Measurements from ENCODE around the gene TAMALIN.

Gene TAMALIN

DNA sequence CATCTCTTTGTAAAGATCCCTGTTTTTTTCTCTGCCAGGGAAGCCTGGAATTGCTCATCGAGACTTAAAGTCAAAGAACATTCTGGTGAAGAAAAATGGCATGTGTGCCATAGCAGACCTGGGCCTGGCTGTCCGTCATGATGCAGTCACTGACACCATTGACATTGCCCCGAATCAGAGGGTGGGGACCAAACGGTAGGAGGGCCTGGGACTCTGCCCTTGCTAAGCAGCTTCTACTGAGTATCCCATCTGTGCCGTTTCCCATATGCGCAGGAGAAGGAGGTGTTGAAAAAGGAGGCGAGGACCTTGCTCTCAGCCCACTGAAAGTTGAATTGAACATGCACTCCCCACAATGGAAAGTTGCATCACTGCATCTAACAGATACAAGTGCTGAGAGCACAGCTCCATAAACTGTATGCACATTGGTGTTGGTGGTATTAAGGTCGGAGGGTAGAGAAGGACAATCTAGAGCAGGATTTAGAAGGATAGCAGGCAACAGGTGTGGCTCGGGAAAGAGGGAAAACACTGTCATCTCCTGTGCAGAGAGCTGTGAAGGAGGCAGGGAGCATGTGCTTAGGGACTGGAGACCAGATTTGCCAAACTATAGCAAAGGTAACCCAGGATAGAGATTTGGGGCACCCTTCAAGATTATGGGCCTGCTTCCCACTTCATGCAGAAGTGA lies 21.5 kb upstream of the TAMALIN start:
- DNase-seq, result no peak

- no peak for DNase-seq
Observed at GRCh38 chr12:51986834-51987233, 19.9 kb upstream of the TAMALIN start.

DNA sequence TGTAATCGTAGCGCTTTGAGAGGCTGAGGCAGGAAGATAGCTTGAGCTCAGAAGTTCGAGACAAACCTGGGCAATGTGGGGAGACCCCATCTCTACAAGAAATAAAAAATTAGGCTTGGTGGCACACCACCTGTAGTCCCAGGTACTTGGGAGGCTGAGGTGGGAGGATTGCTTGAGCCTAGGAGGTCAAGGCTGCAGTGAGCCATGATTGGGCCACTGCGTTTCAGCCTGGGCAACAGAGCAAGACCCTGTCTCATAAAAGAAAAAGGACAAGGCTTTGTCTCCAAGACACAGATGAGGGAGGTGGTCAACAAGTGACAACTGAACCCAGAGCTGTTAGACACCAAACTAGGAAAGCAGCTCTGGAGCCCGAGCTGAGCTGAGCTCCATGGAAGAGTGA lies 14.5 kb upstream of the TAMALIN start:
- no peak for DNase-seq

GRCh38 chr12:51994539-51994820 lies 12.3 kb upstream of the TAMALIN start:
- no peak for DNase-seq

GRCh38 chr12:51994959-51995358 lies 11.8 kb upstream of the TAMALIN start:
- DNase-seq, result peak; percentile 24

DNA sequence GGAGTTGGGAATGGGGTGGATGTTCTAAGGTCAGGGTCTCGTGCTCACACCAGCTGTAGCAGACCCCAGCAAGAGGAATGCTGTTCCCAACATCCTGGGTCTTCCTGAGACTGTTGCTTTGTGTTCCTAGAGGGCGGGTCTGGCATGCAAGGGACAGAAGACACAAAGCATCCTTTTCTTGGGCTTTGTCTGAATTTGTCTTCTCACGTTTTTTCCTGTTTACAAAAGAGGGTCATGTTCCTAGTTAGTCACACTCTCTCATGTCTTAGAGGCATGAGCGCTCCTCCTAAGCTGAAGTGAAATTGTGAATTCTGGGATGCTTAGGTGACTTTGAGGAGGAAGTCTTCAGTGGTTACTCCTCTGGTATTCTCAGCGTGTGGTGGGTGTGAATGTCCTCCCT lies 9.6 kb upstream of the TAMALIN start:
- DNase-seq, result no peak

- peak; percentile 2 for DNase-seq
Observed at GRCh38 chr12:52003016-52003550, 3.7 kb upstream of the TAMALIN start.

- DNase-seq, result peak; percentile 7
Observed at GRCh38 chr12:52003591-52003990, 3.2 kb upstream of the TAMALIN start.

DNA sequence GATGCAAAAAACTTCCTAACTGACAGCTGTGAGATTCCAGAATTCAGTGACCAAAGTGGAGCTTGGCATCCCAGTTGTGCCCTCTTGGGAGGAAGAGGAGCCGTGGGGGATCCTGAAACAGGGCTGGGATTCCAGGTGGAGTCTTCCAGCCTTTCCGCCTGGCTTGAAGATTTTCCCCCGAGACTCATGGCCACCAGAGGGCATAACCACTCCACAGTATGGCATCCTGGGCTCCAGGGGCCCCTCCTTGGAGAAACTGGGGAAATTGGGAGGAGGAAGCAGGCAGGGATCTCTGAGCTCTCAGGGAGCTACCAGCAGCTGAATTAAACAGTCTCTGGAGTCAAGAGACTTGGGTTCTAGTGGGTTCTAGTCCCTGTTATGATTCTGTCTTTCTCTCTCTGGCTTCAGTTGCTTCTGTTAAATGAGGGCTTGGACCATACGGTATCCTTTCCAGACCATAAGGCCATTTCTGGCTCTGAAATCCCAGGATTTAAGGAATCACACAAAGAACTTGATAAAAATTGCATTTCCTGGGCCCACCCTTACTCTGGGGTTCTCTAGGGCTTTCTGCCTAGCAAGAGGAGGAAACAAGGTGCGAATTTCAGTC lies 2.6 kb upstream of the TAMALIN start:
- DNase-seq, result peak; percentile 79

DNA sequence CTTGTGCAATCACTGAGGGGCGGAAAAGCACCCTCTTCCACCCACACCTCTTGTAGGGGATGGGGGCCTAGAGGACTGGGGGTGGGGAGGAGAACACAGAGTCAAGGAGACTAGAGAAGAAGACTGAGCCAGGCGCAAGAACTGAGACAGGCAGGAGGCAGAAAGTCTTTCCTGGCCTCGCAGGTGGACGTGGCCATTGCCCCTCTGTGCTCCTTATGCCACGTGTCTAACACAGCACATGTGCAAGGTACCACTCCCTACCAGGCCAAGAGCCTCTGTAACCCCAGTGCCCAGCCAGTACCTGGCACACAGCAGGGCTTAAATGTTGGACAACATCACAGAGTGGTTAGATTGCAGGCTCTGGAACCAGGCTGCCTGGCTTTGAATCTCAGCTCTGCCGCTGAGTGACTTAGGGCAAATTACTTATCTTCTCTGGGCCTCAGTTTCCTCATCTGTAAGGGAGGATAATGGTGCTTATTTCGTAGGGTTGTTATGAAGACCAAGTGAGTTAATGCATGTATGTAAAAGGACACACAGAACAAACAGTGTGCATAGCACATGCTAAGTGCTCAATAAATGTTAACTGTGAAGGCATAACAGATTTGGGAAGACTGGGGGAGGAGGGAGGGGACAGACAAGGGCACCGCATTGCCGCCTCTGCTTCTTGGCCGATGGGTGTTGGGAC lies 1.4 kb upstream of the TAMALIN start:
- no peak for DNase-seq

DNA sequence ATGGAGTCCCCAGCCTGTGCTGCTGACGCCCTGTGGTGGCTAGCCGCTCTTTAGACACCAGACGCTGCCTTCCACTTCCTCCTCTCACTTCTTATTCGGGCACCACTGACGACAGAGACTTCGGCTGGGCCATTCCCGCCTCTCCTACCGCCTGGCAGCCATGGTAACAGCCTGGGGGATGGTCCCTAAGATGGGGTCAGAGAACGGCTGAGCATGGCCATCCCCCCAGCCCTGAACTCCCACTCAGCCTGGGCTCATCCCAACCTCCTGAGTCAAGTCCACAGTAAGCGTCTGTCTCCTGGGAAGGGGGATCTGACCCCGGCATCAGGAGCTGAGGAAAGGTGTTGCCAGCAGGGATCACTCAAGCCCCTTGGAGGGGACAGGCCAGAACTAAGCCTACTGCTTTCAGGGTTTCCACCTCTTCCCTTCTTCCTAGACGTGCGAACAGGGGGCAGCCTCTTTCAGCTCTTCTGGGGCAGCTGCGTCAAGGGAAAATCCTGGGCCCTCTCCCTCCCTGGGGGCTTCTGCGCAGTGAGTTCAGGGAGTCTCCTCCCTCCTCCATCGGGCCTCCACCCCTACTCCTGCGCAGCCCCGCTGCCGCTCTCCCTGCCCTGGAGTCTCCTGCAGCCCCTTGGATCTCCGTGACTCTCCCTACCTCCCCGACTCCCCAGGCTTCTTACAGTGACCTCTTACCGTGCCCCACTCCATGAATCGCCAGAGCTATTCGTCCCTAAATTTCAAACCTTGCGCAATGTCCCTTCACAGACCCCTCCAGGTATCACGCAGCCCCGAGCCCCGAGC lies 643 bp upstream of the TAMALIN start:
- DNase-seq, result peak; percentile 79

DNA sequence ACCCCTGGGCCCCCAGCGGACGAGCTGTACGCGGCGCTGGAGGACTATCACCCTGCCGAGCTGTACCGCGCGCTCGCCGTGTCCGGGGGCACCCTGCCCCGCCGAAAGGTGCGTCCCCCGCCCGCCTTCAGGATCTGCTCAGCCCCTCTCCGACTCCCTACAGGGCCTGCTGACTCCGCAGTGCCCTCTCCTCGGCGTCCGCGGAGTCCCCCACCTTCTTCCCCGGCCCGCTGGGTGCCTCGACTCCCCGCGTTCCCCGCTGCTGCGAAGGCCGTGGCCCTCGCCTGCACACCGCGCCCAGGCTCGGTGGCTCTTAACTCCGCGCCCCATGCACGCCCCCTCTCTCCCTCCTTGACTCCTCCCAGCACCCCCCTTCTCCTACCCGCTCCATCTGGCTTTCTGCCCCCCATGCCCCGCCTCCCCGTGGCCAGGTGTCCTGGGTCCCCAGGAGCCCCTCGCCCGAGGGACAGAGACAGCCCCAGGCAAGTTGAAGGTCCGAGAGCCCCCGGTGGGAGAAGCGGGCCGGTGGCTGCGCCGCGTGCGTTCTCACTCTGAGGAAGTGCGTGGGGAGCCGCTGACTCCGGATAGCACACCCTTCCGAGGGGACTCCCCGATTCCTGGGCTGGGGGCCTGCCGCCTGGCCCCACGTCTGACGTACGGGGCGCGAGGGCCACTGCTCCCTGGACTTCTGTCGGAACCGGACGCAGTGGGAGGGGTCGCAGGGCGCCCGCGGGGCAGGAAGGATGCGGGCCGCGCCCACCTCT lies 594 bp downstream of the TAMALIN start:
- DNase-seq, result peak; percentile 67

GRCh38 chr12:52007982-52008510 lies 1.3 kb downstream of the TAMALIN start:
- peak; percentile 20 for DNase-seq

DNA sequence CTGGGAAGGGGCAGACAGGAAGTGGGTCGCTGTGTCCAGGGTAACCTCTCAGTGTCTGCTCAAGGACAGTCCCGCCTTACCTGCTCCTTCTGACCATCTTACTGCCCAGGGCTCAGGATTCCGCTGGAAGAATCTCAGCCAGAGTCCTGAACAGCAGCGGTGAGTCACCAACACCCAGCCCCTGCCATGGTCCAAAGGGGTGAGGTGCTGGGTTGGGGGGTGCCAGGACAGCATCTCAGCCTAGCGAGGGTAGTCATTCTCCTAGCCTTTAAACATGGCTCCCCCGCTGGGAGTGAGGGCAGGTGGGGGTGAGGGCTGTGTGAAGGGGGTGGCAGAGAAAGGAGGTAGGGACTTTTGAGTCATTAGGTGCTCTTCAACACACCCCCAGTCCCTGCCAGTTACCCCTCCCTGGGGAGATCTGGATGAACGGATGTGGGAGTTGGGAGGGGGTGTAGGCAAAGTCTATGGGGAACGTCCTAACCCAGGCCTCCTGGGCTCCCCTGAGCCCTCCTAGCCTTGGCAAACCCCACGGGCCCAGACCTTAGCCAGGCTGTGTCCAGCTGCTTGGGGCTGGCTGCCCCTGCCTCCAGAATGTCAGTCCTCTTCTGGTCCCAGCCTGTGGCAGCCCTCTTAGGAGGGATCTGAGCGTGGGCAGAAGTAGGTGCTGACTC lies 2.5 kb downstream of the TAMALIN start:
- peak; percentile 25 for DNase-seq

DNA sequence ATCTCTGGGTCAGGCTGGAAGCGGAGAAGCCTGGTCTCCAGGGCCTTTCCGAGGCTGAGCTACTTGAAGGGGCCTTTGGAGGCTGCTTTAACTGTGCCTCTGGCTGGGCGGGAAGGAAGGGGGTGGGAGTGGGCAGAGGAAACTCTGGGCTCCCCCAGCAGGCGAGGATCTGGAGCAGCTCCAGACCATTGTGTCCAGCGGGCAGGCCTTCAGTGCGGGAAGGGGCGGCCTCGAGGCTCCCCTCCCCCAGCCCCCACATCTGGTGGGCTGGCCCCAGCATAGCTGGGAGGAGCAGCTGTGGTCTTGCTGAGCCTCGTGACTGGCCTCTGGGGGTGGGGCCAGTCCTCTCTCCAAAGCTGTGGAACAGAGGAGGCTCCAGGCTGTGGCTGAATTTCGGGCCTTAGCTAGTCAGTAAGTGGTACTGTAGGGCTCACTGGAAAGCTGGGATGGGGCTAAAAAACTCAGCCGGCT lies 3.4 kb downstream of the TAMALIN start:
- peak; percentile 94 for DNase-seq

GRCh38 chr12:52010692-52011601 lies 4.2 kb downstream of the TAMALIN start:
- DNase-seq, result peak; percentile 63

- DNase-seq, result no peak
Observed at GRCh38 chr12:52011602-52012214, 5.0 kb downstream of the TAMALIN start.

DNA sequence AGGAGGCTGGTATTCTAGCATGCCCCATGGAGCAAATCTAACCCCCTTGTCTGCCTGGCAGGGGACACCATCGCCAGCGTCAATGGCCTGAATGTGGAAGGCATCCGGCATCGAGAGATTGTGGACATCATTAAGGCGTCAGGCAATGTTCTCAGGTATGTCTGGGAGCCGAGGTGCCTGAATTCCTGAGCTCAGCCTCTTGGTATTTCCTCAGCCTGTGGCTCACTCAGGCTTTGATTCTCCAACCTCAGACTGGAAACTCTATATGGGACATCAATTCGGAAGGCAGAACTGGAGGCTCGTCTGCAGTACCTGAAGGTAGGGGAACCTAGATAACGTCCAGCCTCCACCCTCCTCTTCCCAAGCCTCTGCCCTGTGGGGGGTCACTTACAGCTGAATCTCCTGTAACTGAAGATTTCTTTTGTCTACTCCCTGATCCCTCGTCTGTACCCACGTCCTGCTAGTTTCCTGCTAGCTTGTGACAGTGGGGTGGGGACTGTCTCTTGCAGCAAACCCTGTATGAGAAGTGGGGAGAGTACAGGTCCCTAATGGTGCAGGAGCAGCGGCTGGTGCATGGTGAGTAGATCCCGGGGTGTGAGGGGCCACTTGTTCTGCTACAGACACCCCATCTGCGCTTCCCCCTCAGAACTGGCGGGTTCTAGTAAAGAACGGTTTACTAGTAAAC lies 7.0 kb downstream of the TAMALIN start:
- no peak for DNase-seq
